NCI-H2029 treated with DMSO at 0.1 percent for 48 hours (cell line): ENCODE measurements around the gene CEP135.

ENCODE experiments used
- DNase-seq: peaks from one replicate; lab custom pipeline; 2025; lab: John Stamatoyannopoulos, UW

Gene CEP135

GRCh38 chr4:56077676-56078075 lies 128.9 kb downstream of the CEP135 start:
- DNase-seq = no peak

- no peak for DNase-seq
Measured at GRCh38 chr4:56078866-56079265, 130.1 kb downstream of the CEP135 start.

GRCh38 chr4:56080384-56080783 lies 131.6 kb downstream of the CEP135 start:
- DNase-seq = no peak

DNA sequence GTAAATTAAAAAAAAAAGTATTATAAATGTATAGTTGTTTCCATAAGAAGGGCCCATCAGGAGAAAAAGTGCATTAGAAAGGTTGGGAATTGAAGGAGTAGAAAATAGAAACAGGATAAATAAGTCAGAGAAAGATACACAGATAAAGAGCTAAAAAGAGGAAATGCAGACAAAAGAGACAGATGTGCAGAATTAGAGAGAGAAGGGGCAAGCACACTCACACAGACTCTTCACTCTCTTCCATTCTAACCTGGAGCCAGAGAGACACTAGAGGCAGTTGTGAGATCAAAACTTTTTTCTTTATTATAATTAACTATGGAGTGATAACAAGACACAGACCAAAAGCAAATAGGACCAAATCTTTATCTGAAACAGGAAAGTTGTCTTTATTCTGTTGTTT lies 134.1 kb downstream of the CEP135 start:
- DNase-seq = no peak
